GM23338 (cell line): Measurements from ENCODE around the gene SLX4IP.

Experiments
- POLR2AphosphoS5 ChIP-seq: IDR thresholded peaks from 2 replicates; pipeline ENCODE4 v1.6.1; 2016; ENCODE audit warnings: antibody characterized with exemption, low read depth
- TF ChIP-seq, protein P1 (sequence below): IDR thresholded peaks from one replicate; pipeline ENCODE4 v1.6.1; 2018; ENCODE audit warnings: antibody characterized with exemption; ENCODE audit not compliant: unreplicated experiment
- TF ChIP-seq, protein P2 (sequence below), 2 experiments: fragments of 200-600 bp in 1 of 2; sonication (generic) in 1 of 2; conservative IDR thresholded peaks; 2 replicates each; pipeline versions ENCODE4 v1.5.1 to v1.6.1; 2016 to 2017; ENCODE audit warnings: antibody characterized with exemption in 2 of 2, low read depth in 2 of 2, mild to moderate bottlenecking in 2 of 2, moderate library complexity in 1 of 2

DNA sequence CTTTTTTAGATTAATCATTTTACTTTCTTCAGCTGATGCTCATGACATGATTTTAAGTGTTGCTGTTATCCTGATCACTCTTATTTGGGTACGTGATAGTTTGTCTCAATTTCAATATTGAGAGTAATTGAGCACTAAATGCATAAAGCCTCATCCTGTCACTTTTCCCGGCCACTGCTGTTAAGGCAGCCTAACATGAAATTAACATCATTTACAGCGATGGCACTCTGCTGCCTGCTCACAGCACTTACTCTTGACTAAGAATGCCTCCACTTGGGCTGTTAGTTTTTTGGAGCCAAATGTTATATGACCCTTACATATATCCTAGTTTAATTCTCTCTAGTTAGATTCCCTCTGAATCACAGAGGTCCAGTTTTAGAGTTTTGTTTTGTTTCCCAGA, 107.3 kb downstream of the SLX4IP start:
- TF ChIP-seq, protein P1, sequence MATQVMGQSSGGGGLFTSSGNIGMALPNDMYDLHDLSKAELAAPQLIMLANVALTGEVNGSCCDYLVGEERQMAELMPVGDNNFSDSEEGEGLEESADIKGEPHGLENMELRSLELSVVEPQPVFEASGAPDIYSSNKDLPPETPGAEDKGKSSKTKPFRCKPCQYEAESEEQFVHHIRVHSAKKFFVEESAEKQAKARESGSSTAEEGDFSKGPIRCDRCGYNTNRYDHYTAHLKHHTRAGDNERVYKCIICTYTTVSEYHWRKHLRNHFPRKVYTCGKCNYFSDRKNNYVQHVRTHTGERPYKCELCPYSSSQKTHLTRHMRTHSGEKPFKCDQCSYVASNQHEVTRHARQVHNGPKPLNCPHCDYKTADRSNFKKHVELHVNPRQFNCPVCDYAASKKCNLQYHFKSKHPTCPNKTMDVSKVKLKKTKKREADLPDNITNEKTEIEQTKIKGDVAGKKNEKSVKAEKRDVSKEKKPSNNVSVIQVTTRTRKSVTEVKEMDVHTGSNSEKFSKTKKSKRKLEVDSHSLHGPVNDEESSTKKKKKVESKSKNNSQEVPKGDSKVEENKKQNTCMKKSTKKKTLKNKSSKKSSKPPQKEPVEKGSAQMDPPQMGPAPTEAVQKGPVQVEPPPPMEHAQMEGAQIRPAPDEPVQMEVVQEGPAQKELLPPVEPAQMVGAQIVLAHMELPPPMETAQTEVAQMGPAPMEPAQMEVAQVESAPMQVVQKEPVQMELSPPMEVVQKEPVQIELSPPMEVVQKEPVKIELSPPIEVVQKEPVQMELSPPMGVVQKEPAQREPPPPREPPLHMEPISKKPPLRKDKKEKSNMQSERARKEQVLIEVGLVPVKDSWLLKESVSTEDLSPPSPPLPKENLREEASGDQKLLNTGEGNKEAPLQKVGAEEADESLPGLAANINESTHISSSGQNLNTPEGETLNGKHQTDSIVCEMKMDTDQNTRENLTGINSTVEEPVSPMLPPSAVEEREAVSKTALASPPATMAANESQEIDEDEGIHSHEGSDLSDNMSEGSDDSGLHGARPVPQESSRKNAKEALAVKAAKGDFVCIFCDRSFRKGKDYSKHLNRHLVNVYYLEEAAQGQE, result no peak
- TF ChIP-seq, protein P2, sequence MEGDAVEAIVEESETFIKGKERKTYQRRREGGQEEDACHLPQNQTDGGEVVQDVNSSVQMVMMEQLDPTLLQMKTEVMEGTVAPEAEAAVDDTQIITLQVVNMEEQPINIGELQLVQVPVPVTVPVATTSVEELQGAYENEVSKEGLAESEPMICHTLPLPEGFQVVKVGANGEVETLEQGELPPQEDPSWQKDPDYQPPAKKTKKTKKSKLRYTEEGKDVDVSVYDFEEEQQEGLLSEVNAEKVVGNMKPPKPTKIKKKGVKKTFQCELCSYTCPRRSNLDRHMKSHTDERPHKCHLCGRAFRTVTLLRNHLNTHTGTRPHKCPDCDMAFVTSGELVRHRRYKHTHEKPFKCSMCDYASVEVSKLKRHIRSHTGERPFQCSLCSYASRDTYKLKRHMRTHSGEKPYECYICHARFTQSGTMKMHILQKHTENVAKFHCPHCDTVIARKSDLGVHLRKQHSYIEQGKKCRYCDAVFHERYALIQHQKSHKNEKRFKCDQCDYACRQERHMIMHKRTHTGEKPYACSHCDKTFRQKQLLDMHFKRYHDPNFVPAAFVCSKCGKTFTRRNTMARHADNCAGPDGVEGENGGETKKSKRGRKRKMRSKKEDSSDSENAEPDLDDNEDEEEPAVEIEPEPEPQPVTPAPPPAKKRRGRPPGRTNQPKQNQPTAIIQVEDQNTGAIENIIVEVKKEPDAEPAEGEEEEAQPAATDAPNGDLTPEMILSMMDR (conservative IDR thresholded peaks at IDR 0.05; ENCODE audit: low read depth in 2 of 2), result no peak
- no peak for TF ChIP-seq POLR2AphosphoS5
